Transverse colon (tissue), 3 donors: Measurements from ENCODE around the gene CDH12.

Source experiments
- POLR2A ChIP-seq: fragments of 450-650 bp; IDR thresholded peaks from one replicate; pipeline ENCODE4 v1.6.1; 2016; ENCODE audit warnings: antibody characterized with exemption, mild to moderate bottlenecking, moderate library complexity
- TF ChIP-seq, protein P1 (sequence below), 5 experiments: fragments of 200-600 bp in 3 of 5; fragments of 450-650 bp in 2 of 5; sonication (generic) in 3 of 5; IDR thresholded peaks; 1 replicate in 2 of 5; 2 replicates in 3 of 5; pipeline ENCODE4 v1.5.1; 2016 to 2017; ENCODE audit warnings: antibody characterized with exemption in 5 of 5, inconsistent platforms in 3 of 5, mild to moderate bottlenecking in 2 of 5, moderate library complexity in 1 of 5

DNA sequence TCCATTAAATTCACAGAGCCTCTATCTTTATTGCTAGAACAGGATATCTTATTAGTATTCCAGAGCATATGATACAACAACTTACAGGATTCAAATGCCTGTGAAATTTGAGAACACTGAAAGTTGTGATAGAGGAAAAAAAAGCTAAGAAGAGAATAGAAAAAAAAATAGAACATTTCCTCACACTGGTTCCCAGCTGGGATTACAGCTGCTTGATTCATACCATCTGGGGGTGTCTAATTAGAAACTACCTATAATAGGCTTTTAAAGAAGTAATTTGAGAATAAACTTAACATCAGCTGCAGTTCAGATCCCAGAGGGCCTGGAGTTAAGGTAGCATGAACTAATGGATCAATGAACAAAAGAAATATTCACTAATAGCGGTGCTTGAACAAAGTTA, 922.0 kb downstream of the CDH12 start:
- TF ChIP-seq POLR2A = no peak
- TF ChIP-seq, protein P1, sequence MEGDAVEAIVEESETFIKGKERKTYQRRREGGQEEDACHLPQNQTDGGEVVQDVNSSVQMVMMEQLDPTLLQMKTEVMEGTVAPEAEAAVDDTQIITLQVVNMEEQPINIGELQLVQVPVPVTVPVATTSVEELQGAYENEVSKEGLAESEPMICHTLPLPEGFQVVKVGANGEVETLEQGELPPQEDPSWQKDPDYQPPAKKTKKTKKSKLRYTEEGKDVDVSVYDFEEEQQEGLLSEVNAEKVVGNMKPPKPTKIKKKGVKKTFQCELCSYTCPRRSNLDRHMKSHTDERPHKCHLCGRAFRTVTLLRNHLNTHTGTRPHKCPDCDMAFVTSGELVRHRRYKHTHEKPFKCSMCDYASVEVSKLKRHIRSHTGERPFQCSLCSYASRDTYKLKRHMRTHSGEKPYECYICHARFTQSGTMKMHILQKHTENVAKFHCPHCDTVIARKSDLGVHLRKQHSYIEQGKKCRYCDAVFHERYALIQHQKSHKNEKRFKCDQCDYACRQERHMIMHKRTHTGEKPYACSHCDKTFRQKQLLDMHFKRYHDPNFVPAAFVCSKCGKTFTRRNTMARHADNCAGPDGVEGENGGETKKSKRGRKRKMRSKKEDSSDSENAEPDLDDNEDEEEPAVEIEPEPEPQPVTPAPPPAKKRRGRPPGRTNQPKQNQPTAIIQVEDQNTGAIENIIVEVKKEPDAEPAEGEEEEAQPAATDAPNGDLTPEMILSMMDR (IDR thresholded peaks at IDR 0.05) = no peak
